ENCODE data around the gene PPP1R27.

Gene PPP1R27

GRCh38 chr17:81819708-81820107 is 15.1 kb downstream of the PPP1R27 start:
- Histone ChIP-seq H3K79me2 (ENCODE audit: control insufficient read depth, insufficient read depth, low read length, unreplicated experiment) (no peaks in the 10 kb centered on the region), H3K27me3 (ENCODE audit: insufficient read depth, low read length) (no peaks in the 10 kb centered on the region), H3K4me3 (ENCODE audit: low read depth, low read length) (no peak overlapping the region), H2AFZ (ENCODE audit: low read length, unreplicated experiment) (no peak overlapping the region), H3K4me1 (ENCODE audit: control insufficient read depth, insufficient read depth, low read length, unreplicated experiment) (no peaks in the 10 kb centered on the region), H3K36me3 (ENCODE audit: insufficient read depth, low read length) (no peaks in the 10 kb centered on the region), H3K27ac (ENCODE audit: low read depth, low read length) (no peak overlapping the region)

GRCh38 chr17:81817758-81818147 is 17.1 kb downstream of the PPP1R27 start:
- H3K27me3 ChIP-seq (ENCODE audit: insufficient read depth, low read length), result no peaks in the 10 kb centered on the region
- no peak overlapping the region for H3K27ac ChIP-seq (ENCODE audit: low read depth, low read length)
- no peak overlapping the region for H2AFZ ChIP-seq (ENCODE audit: low read length, unreplicated experiment)
- H3K4me1 ChIP-seq (ENCODE audit: control insufficient read depth, insufficient read depth, low read length, unreplicated experiment), result no peaks in the 10 kb centered on the region
- H3K4me3 ChIP-seq (ENCODE audit: low read depth, low read length), result no peak overlapping the region
- H3K79me2 ChIP-seq (ENCODE audit: control insufficient read depth, insufficient read depth, low read length, unreplicated experiment), result no peaks in the 10 kb centered on the region
- no peaks in the 10 kb centered on the region for H3K36me3 ChIP-seq (ENCODE audit: insufficient read depth, low read length)

GRCh38 chr17:81815646-81815986 is 19.2 kb downstream of the PPP1R27 start:
- no peaks in the 10 kb centered on the region for H3K79me2 ChIP-seq (ENCODE audit: control insufficient read depth, insufficient read depth, low read length, unreplicated experiment)
- no peak overlapping the region for H2AFZ ChIP-seq (ENCODE audit: low read length, unreplicated experiment)
- H3K27ac ChIP-seq (ENCODE audit: low read depth, low read length), result no peak overlapping the region
- H3K4me3 ChIP-seq (ENCODE audit: low read depth, low read length), result no peak overlapping the region
- no peaks in the 10 kb centered on the region for H3K4me1 ChIP-seq (ENCODE audit: control insufficient read depth, insufficient read depth, low read length, unreplicated experiment)
- no peaks in the 10 kb centered on the region for H3K27me3 ChIP-seq (ENCODE audit: insufficient read depth, low read length)
- no peaks in the 10 kb centered on the region for H3K36me3 ChIP-seq (ENCODE audit: insufficient read depth, low read length)

- H3K27me3 ChIP-seq (ENCODE audit: insufficient read depth, low read length), result peaks cover under 1% of the 10 kb centered on the region; the same call in 1 of the 2 replicates
- no peak overlapping the region for H2AFZ ChIP-seq (ENCODE audit: low read length, unreplicated experiment)
- no peak overlapping the region for H3K27ac ChIP-seq (ENCODE audit: low read depth, low read length)
Measured at GRCh38 chr17:81814748-81815645, 19.9 kb downstream of the PPP1R27 start.

GRCh38 chr17:81813861-81814683 is 20.8 kb downstream of the PPP1R27 start:
- Histone ChIP-seq H2AFZ (ENCODE audit: low read length, unreplicated experiment) (no peak overlapping the region), H3K27ac (ENCODE audit: low read depth, low read length) (no peak overlapping the region), H3K36me3 (ENCODE audit: insufficient read depth, low read length) (no peaks in the 10 kb centered on the region), H3K27me3 (ENCODE audit: insufficient read depth, low read length) (peaks cover 10% of the 10 kb centered on the region), H3K4me3 (ENCODE audit: low read depth, low read length) (no peak overlapping the region), H3K79me2 (ENCODE audit: control insufficient read depth, insufficient read depth, low read length, unreplicated experiment) (no peaks in the 10 kb centered on the region), H3K4me1 (ENCODE audit: control insufficient read depth, insufficient read depth, low read length, unreplicated experiment) (no peaks in the 10 kb centered on the region)

More at GRCh38 chr17:81814748-81815645, 19.9 kb downstream of the PPP1R27 start:
- Histone ChIP-seq H3K4me3 (ENCODE audit: low read depth, low read length) (no peak overlapping the region), H3K4me1 (ENCODE audit: control insufficient read depth, insufficient read depth, low read length, unreplicated experiment) (no peaks in the 10 kb centered on the region), H3K79me2 (ENCODE audit: control insufficient read depth, insufficient read depth, low read length, unreplicated experiment) (no peaks in the 10 kb centered on the region), H3K36me3 (ENCODE audit: insufficient read depth, low read length) (no peaks in the 10 kb centered on the region)

- H3K36me3 ChIP-seq (ENCODE audit: insufficient read depth, low read length), result no peaks in the 10 kb centered on the region
- no peak overlapping the region for H2AFZ ChIP-seq (ENCODE audit: low read length, unreplicated experiment)
- H3K27me3 ChIP-seq (ENCODE audit: insufficient read depth, low read length), result peaks cover 14% of the 10 kb centered on the region
- no peak overlapping the region for H3K27ac ChIP-seq (ENCODE audit: low read depth, low read length)
- no peaks in the 10 kb centered on the region for H3K79me2 ChIP-seq (ENCODE audit: control insufficient read depth, insufficient read depth, low read length, unreplicated experiment)
- no peak overlapping the region for H3K4me3 ChIP-seq (ENCODE audit: low read depth, low read length)
- H3K4me1 ChIP-seq (ENCODE audit: control insufficient read depth, insufficient read depth, low read length, unreplicated experiment), result no peaks in the 10 kb centered on the region
Measured at GRCh38 chr17:81813371-81813684, 21.5 kb downstream of the PPP1R27 start.

- H3K4me3 ChIP-seq (ENCODE audit: low read depth, low read length), result no peak overlapping the region
- H3K27ac ChIP-seq (ENCODE audit: low read depth, low read length), result no peak overlapping the region
- H3K27me3 ChIP-seq (ENCODE audit: insufficient read depth, low read length), result peaks cover 19% of the 10 kb centered on the region
- no peaks in the 10 kb centered on the region for H3K36me3 ChIP-seq (ENCODE audit: insufficient read depth, low read length)
- no peaks in the 10 kb centered on the region for H3K4me1 ChIP-seq (ENCODE audit: control insufficient read depth, insufficient read depth, low read length, unreplicated experiment)
- H2AFZ ChIP-seq (ENCODE audit: low read length, unreplicated experiment), result no peak overlapping the region
- H3K79me2 ChIP-seq (ENCODE audit: control insufficient read depth, insufficient read depth, low read length, unreplicated experiment), result no peaks in the 10 kb centered on the region
Measured at GRCh38 chr17:81812571-81813370, 22.1 kb downstream of the PPP1R27 start.

- H3K36me3 ChIP-seq (ENCODE audit: insufficient read depth, low read length), result no peaks in the 10 kb centered on the region
- H3K27ac ChIP-seq (ENCODE audit: low read depth, low read length), result no peak overlapping the region
- peaks cover 27% of the 10 kb centered on the region for H3K27me3 ChIP-seq (ENCODE audit: insufficient read depth, low read length)
- no peaks in the 10 kb centered on the region for H3K4me1 ChIP-seq (ENCODE audit: control insufficient read depth, insufficient read depth, low read length, unreplicated experiment)
- H3K79me2 ChIP-seq (ENCODE audit: control insufficient read depth, insufficient read depth, low read length, unreplicated experiment), result no peaks in the 10 kb centered on the region
- no peak overlapping the region for H3K4me3 ChIP-seq (ENCODE audit: low read depth, low read length)
- H2AFZ ChIP-seq (ENCODE audit: low read length, unreplicated experiment), result no peak overlapping the region
Measured at GRCh38 chr17:81811705-81812570, 22.9 kb downstream of the PPP1R27 start.

GRCh38 chr17:81810892-81811704 is 23.8 kb downstream of the PPP1R27 start:
- Histone ChIP-seq H3K4me1 (ENCODE audit: control insufficient read depth, insufficient read depth, low read length, unreplicated experiment) (no peaks in the 10 kb centered on the region), H2AFZ (ENCODE audit: low read length, unreplicated experiment) (no peak overlapping the region), H3K27me3 (ENCODE audit: insufficient read depth, low read length) (peaks cover 35% of the 10 kb centered on the region), H3K79me2 (ENCODE audit: control insufficient read depth, insufficient read depth, low read length, unreplicated experiment) (no peaks in the 10 kb centered on the region), H3K36me3 (ENCODE audit: insufficient read depth, low read length) (no peaks in the 10 kb centered on the region), H3K4me3 (ENCODE audit: low read depth, low read length) (no peak overlapping the region), H3K27ac (ENCODE audit: low read depth, low read length) (no peak overlapping the region)

All from ACC112 (cell line).